GM12873 (cell line): ENCODE data around the gene CDH18.

Source experiments
- CTCF ChIP-seq: IDR thresholded peaks from 2 replicates; pipeline ENCODE4 v1.5.1; 2012; ENCODE audit warnings: low read depth, mild to moderate bottlenecking, moderate library complexity, low read length, control low read depth; ENCODE audit not compliant: insufficient read depth; ENCODE audit errors: missing control alignments

The CDH18 gene

GRCh38 chr5:19910136-19910535 is 77.9 kb downstream of the CDH18 start:
- TF ChIP-seq CTCF: no peak

- TF ChIP-seq CTCF: no peak
These were observed 83.2 kb downstream of the CDH18 start for GRCh38 chr5:19904766-19905165.

- TF ChIP-seq CTCF: no peak
These were observed 84.4 kb downstream of the CDH18 start for GRCh38 chr5:19903611-19904010.

- no peak for TF ChIP-seq CTCF
These were observed 85.6 kb downstream of the CDH18 start for GRCh38 chr5:19902316-19902934.

GRCh38 chr5:19900269-19900668 is 87.7 kb downstream of the CDH18 start:
- no peak for TF ChIP-seq CTCF

- no peak for TF ChIP-seq CTCF
These were observed 96.3 kb downstream of the CDH18 start for GRCh38 chr5:19891658-19892057.

- TF ChIP-seq CTCF: no peak
These were observed 101.7 kb downstream of the CDH18 start for GRCh38 chr5:19886123-19886917.
